Stimulated activated CD8-positive, alpha-beta memory T cell treated with anti-CD3 and anti-CD28 coated beads, Interleukin-15, amount 100 ng/mL, for 1 hour (primary cell): ENCODE data around the gene CYP26B1.
"Not testable (repeated sequence)": the region's sequence is repeated elsewhere in the genome, so short reads cannot be mapped to it uniquely, and the experiment has no call there.

ENCODE experiments used
- DNase-seq: peaks from one replicate; pipeline ENCODE4 v3.0.0-alpha.2; 2020; ENCODE audit warnings: low read depth

The CYP26B1 gene

DNA sequence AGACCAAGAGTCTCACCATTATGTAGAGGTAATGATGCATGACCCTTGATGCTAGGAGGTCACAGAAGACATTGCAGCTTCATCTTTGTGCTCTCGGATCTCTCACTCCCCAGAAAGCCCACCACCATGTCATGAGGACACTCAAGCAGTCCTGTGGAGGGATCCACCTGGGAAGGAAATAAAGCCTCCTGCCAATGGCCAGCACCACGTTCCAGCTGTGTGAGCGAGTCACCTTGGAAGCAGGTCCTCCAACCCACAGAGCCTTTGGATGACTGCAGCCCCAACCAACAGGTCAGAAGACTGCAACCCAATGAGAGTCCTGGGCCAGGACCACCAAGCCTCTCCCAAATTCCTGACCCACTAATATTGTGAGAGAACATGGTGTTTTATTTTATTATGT lies 38.4 kb downstream of the CYP26B1 start:
- DNase-seq = no peak

GRCh38 chr2:72108121-72108520 lies 39.5 kb downstream of the CYP26B1 start:
- no peak for DNase-seq

- no peak for DNase-seq
These were observed 40.7 kb downstream of the CYP26B1 start for GRCh38 chr2:72106978-72107377.

DNA sequence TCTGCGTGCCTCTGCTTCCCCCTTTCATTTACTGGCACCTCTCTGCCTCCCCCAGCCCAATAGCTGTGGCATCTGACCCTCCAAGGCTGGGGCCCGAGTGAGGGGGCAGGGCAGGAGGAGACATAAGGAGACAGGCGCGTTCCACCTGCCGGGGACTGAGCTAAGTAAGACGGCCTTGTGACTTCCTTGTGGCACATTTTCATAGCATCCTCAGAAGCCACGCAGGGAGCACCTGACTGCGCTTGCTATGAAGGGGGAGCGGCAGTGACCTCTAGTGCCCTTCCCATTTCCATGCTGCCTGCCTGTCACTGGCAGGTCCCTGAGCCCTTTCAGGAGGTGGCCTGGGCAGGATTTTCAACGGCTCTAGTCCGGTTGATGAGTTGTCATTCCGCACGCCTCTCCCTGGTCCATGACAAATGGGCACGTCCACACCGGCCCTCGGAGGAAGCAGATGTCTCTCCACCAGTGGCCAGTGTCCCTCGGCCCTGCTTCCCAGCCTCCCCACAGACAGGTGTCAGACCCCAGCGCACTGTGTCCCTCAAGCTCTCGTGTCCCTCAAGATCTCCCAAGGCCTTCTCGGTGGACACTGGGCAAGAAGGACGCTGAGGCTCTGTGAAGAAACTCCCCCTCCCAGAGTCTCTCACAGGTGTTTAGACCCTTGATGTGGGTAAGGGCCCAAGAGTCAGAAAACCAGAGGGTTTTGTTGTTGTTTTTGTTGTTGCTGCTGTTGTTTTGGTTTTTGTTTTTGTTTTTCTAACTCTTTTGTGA lies 42.7 kb downstream of the CYP26B1 start:
- DNase-seq = no peak

GRCh38 chr2:72103690-72104089 lies 44.0 kb downstream of the CYP26B1 start:
- no peak for DNase-seq

GRCh38 chr2:72103161-72103560 lies 44.5 kb downstream of the CYP26B1 start:
- DNase-seq = no peak

GRCh38 chr2:72098935-72099334 lies 48.7 kb downstream of the CYP26B1 start:
- DNase-seq = no peak

DNA sequence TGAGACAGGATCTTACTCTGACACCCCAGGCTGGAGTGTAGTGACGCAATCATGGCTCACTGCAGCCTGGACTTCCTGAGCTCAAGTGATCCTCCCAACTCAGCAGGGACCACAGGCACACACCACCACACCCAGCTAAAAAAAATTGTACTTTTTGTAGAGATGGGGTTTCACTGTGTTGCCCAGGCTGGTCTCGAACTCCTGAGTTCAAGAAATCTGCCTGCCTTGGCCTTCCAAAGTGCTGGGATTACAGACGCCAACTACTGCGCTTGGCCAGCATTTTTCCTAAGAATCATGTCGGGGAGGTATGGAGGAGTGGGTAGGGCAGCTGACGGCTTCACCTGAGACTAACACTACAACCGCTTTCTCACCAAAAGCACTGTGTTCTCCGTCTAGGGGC lies 50.4 kb downstream of the CYP26B1 start:
- no peak for DNase-seq

- no peak for DNase-seq
These were observed 51.5 kb downstream of the CYP26B1 start for GRCh38 chr2:72096181-72096580.

GRCh38 chr2:72095364-72095763 lies 52.3 kb downstream of the CYP26B1 start:
- DNase-seq = no peak

GRCh38 chr2:72094701-72095100 lies 53.0 kb downstream of the CYP26B1 start:
- DNase-seq = no peak

GRCh38 chr2:72092111-72092510 lies 55.6 kb downstream of the CYP26B1 start:
- DNase-seq = no peak

DNA sequence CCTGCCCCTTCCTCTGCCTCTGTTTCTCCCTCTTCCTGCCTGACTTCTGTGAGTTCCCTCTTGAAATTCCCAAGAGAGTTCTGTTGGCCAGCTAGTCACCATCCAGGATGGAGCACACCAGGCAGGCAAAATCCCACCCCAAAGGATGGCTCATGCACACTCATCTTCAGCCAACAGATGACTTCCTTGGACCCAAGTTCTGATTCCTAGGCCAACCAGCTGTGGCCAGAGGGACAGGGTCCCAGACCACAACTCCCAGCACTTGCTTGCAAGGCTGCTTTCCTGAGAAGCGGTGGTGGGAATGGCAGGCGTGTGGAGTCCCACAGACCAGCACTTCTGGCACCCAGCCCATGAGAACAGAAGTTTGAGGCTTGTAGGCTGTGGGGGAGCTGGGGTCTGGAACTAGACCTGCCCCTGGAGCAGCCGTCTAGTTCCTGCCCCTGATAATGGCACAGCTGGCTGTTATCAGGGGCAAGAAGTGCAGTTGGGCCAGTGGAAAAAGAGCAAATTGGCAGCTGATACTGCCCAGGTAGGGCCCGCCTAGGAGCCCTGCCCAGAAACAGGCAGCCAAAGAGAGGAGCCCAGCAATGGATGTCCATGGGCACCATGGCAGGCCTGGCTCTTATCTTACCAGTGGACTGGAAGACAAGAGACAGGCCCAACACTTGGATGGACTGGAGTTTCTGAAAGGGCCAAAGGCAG lies 56.7 kb downstream of the CYP26B1 start:
- DNase-seq = no peak

GRCh38 chr2:72090271-72090720 lies 57.4 kb downstream of the CYP26B1 start:
- DNase-seq = no peak

DNA sequence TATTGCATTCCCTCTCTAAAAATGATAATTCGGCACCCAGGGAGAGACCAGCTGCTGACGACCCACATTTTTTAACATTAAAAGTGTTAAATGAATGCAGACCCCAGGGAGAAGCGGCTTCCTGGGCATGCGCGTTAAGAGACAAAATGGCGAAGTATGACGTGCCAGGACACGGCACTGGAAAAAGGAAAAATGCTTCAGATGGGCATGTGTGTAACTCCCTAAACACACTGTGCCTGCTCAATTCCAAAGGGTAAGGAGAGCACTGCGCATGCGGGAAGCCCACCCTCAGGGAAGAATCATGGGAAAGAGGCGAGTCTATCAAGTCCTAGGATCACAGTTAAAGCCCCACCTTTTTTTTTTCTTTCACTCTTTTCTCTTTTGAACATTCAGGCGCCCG lies 58.1 kb downstream of the CYP26B1 start:
- DNase-seq = no peak

- no peak for DNase-seq
These were observed 58.6 kb downstream of the CYP26B1 start for GRCh38 chr2:72089028-72089427.

- DNase-seq = not testable (repeated sequence)
These were observed 60.6 kb downstream of the CYP26B1 start for GRCh38 chr2:72086871-72087633.

DNA sequence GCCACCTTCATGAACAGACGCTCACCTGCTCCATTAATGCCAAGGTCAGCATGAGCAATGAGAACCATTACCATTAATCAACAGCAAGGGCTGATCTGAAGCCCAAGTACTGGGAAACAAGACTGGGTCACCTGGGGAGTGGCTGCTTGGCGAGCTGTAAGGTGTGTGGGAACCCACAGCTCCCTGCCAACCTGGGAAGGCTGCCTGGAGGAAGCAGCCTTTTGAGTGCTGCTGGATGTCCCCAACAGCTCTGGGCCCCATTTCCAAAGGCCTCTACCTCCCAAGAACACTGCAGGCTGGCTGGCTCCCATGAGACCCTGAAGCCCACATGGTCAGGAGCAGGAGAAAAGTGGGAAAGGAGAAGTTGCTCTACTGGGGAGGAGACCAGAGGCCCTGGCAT lies 62.1 kb downstream of the CYP26B1 start:
- DNase-seq = no peak

DNA sequence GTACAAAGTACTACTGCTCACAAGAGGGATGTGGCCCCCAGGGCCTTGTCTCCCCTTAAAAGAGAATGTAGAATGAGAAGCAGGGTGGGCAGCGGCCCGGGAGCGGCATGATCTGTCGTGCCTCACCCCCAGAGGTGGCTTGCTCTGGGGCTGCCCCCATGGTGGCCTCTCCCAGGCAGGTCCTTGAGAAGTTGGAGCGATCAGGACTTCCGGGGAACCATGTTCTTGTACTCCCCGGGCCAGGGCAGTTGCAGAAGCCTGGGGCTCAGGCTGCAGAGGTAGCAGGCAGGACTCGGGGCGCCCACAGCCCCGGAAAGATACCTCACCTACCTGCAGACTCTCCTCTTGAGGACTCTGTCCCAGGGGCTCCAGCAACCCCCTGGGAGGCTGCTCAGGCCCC lies 62.6 kb downstream of the CYP26B1 start:
- DNase-seq = no peak

DNA sequence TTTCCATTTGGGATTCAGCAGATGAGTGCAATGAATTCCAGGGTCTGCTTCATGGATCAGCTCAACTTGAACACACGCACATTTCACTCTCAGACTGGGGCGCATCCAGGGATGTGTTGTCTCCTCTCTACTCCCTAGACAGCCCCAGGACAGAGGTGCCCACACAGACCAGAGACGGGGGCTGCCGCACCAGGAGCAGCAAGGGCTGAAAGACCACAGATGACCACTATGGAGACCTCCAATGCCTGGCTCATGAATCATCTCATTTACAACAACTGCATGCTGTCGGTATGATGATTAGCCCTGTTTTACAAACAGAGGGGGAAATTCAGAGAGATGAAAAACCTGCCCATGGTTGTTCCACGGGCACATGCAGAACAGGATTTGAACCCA lies 63.1 kb downstream of the CYP26B1 start:
- no peak for DNase-seq

DNA sequence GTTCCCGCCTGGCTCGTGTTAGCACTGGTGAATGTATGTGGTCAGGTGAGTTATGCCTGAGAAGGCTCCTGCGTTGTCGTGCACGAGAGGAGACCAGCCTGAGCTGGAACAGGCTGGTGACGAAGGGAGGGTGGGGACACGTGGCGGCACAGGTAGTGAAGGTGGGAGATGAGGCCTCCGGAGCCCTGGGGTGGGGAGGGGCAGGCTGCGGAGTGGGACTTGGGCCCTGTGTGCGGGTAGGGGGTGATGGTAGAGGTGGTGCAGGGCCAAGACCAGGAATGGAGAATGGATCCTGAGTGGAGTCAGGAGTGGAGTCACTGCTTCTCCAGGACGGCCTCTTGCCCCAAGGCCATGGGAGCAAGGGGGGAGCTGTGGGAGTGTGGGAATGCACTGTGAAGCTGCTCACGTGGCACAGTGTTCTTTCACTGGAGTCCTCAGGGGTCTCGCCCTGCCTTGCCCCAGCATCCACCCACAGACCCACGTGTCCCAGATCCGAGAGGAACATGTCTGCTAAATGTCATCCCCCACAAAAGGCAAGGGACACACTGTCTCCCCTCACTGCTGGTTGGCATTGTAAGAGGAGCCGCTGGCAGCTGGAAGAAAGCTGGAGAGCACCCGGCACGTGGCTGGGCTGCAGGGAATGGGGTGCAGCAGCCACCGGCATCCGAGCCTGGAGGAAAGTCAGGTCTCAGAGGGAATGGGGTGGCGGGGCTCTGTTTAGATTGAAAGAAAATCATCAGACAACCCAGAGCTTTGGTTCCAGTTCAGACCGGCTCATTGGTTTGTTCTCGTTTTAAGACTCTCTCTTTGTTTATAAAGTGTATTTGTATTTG lies 63.7 kb downstream of the CYP26B1 start:
- DNase-seq = no peak

- DNase-seq = no peak
These were observed 64.8 kb downstream of the CYP26B1 start for GRCh38 chr2:72082887-72083286.
